ENCODE data around the gene PCDHGA6.

The PCDHGA6 gene

GRCh38 chr5:141419074-141419880 is 45.6 kb downstream of the PCDHGA6 start:
- no peak for DNase-seq (ENCODE audit: low read depth in 2 of 2)

GRCh38 chr5:141420855-141421488 is 47.3 kb downstream of the PCDHGA6 start, which contains the start of gene PCDHGA11:
Gene PCDHGA11, plus strand, starts transcription at chr5:141421051. Its CDS starts 177 bp downstream, at chr5:141421228.
- peak in 1 of 2 donors; percentile 14 for DNase-seq (ENCODE audit: low read depth in 2 of 2)

- no peak for DNase-seq (ENCODE audit: low read depth in 2 of 2)
Measured at GRCh38 chr5:141421489-141421855, 47.8 kb downstream of the PCDHGA6 start.

DNA sequence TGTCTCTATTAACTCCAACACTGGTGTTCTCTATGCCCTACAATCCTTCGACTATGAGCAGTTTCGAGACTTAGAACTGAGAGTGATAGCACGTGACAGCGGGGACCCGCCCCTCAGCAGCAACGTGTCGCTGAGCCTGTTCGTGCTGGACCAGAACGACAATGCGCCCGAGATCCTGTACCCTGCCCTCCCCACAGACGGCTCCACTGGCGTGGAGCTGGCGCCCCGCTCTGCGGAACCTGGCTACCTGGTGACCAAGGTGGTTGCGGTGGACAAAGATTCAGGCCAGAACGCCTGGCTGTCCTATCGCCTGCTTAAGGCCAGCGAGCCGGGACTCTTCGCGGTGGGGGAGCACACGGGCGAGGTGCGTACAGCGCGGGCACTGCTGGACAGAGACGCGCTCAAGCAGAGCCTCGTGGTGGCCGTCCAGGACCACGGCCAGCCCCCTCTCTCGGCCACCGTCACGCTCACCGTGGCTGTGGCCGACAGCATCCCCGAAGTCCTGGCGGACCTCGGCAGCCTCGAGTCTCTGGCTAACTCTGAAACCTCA is 49.1 kb downstream of the PCDHGA6 start:
- DNase-seq (ENCODE audit: low read depth in 2 of 2): no peak

- DNase-seq (ENCODE audit: low read depth in 2 of 2): no peak
Measured at GRCh38 chr5:141427783-141428426, 54.2 kb downstream of the PCDHGA6 start.
